NCI-H2196 (cell line): ENCODE data around the gene SLC66A2.

Experiments used
- DNase-seq: peaks from one replicate; lab custom pipeline; 2025; ENCODE audit not compliant: unreplicated experiment; lab: John Stamatoyannopoulos, UW

Gene SLC66A2

GRCh38 chr18:79904357-79905147, 46.9 kb downstream of the SLC66A2 start:
- DNase-seq = no peak

GRCh38 chr18:79903787-79904356, 47.6 kb downstream of the SLC66A2 start:
- DNase-seq = no peak

- DNase-seq = no peak
Observed at GRCh38 chr18:79903071-79903635, 48.3 kb downstream of the SLC66A2 start.

- DNase-seq = no peak
Observed at GRCh38 chr18:79902640-79903039, 48.8 kb downstream of the SLC66A2 start.

GRCh38 chr18:79902075-79902474, 49.4 kb downstream of the SLC66A2 start:
- no peak for DNase-seq

GRCh38 chr18:79901665-79902064, 49.8 kb downstream of the SLC66A2 start:
- DNase-seq = no peak

GRCh38 chr18:79900610-79901570, 50.6 kb downstream of the SLC66A2 start:
- DNase-seq = no peak

- no peak for DNase-seq
Observed at GRCh38 chr18:79899609-79900445, 51.6 kb downstream of the SLC66A2 start.

GRCh38 chr18:79898952-79899608, 52.4 kb downstream of the SLC66A2 start:
- no peak for DNase-seq

GRCh38 chr18:79897940-79898625, 53.4 kb downstream of the SLC66A2 start:
- no peak for DNase-seq

- DNase-seq = no peak
Observed at GRCh38 chr18:79896738-79897137, 54.7 kb downstream of the SLC66A2 start.

GRCh38 chr18:79890674-79891073, 60.8 kb downstream of the SLC66A2 start:
- no peak for DNase-seq

- no peak for DNase-seq
Observed at GRCh38 chr18:79889569-79889968, 61.9 kb downstream of the SLC66A2 start.

- no peak for DNase-seq
Observed at GRCh38 chr18:79888016-79888415, 63.4 kb downstream of the SLC66A2 start.

GRCh38 chr18:79887181-79888000, 64.1 kb downstream of the SLC66A2 start:
- DNase-seq = no peak

GRCh38 chr18:79884963-79885728, 66.3 kb downstream of the SLC66A2 start:
- DNase-seq = no peak

GRCh38 chr18:79884294-79884962, 67.0 kb downstream of the SLC66A2 start:
- DNase-seq = no peak
